ENCODE measurements around the gene SLA2. TPM values are rescaled to one million over a fixed set of nuclear protein-coding genes. Genes with fewer than 3 reads are reported as not detected.

The SLA2 gene
- total and polyA plus RNA-seq, 8 donors: 0.87 to 1.8 (median 1.1) TPM

GRCh38 chr20:36646678-36647077 is 682 bp upstream of the SLA2 start:
- TF ChIP-seq CTCF (IDR thresholded peaks at IDR 0.05): no peak
- Histone ChIP-seq H3K27ac (no peak overlapping the region), H3K36me3 (peaks cover 0 to 8% of the 10 kb centered on the region in 2 donors), H3K4me3 (no peak overlapping the region), H3K27me3 (no peaks in the 10 kb centered on the region), H3K4me1 (peaks cover 0 to 6% of the 10 kb centered on the region in 2 donors), H3K9me3 (no peaks in the 10 kb centered on the region)
- ATAC-seq (no peak), DNase-seq (no peak)
- intact Hi-C loops (cut with DNase I): no loop called here

GRCh38 chr20:36645353-36645752 is 643 bp downstream of the SLA2 start:
- H3K36me3 ChIP-seq: no peaks in the 10 kb centered on the region
- DNase-seq (no peak), ATAC-seq (no peak)
- H3K4me1 ChIP-seq: peaks cover 0 to 6% of the 10 kb centered on the region in 2 donors
- H3K27ac ChIP-seq: no peak overlapping the region
- no peak for TF ChIP-seq CTCF (IDR thresholded peaks at IDR 0.05)
- no peaks in the 10 kb centered on the region for H3K9me3 ChIP-seq
- no peaks in the 10 kb centered on the region for H3K27me3 ChIP-seq
- peak overlapping the region in 1 of 2 donors; percentile 5 for H3K4me3 ChIP-seq
- intact Hi-C loops (cut with DNase I): no loop called here

- no peak for TF ChIP-seq CTCF (IDR thresholded peaks at IDR 0.05)
- H3K4me3 ChIP-seq: peak overlapping the region in 1 of 2 donors; percentile 5
Measured at GRCh38 chr20:36644706-36645095, 1.3 kb downstream of the SLA2 start.

GRCh38 chr20:36644032-36644705 is 1.8 kb downstream of the SLA2 start:
- Histone ChIP-seq H3K36me3 (no peaks in the 10 kb centered on the region), H3K4me1 (peaks cover 0 to 6% of the 10 kb centered on the region in 2 donors), H3K27me3 (no peaks in the 10 kb centered on the region), H3K27ac (no peak overlapping the region), H3K9me3 (no peaks in the 10 kb centered on the region), H3K4me3 (peak overlapping the region in 1 of 2 donors; percentile 5)
- ATAC-seq: no peak
- intact Hi-C loops (cut with DNase I): no loop called here
- no peak for TF ChIP-seq CTCF (IDR thresholded peaks at IDR 0.05)
- no peak for DNase-seq

More at GRCh38 chr20:36644706-36645095, 1.3 kb downstream of the SLA2 start:
- Histone ChIP-seq H3K4me1 (peaks cover 0 to 6% of the 10 kb centered on the region in 2 donors), H3K9me3 (no peaks in the 10 kb centered on the region), H3K36me3 (no peaks in the 10 kb centered on the region), H3K27ac (no peak overlapping the region), H3K27me3 (no peaks in the 10 kb centered on the region)
- DNase-seq: no peak
- no peak for ATAC-seq
- intact Hi-C loops (cut with DNase I): no loop called here

- no peak overlapping the region for H3K27ac ChIP-seq
- ATAC-seq: no peak
- no peak for DNase-seq
- no peak for TF ChIP-seq CTCF (IDR thresholded peaks at IDR 0.05)
- peaks cover 0 to 6% of the 10 kb centered on the region in 2 donors for H3K4me1 ChIP-seq
- H3K9me3 ChIP-seq: no peaks in the 10 kb centered on the region
- no peaks in the 10 kb centered on the region for H3K27me3 ChIP-seq
- intact Hi-C loops (cut with DNase I): no loop called here
- H3K36me3 ChIP-seq: no peaks in the 10 kb centered on the region
- H3K4me3 ChIP-seq: no peak overlapping the region
Measured at GRCh38 chr20:36642136-36642535, 3.9 kb downstream of the SLA2 start.
